Neutrophil (primary cell): ENCODE measurements around the gene CSRP1.
A peak's percentile ranks its signal among the peaks of the same experiment; 100 is the strongest.

Source experiments
- H3K27ac ChIP-seq: fragments of 200-600 bp; sonication (generic); 2 replicates; pipeline ENCODE4 v1.5.1; 2016; ENCODE audit warnings: mild to moderate bottlenecking, moderate library complexity
- H3K27me3 ChIP-seq: fragments of 200-600 bp; sonication (generic); 2 replicates; pipeline ENCODE4 v1.6.0; 2016; ENCODE audit warnings: mild to moderate bottlenecking
- H3K36me3 ChIP-seq: fragments of 200-600 bp; sonication (generic); 2 replicates; pipeline ENCODE4 v1.5.1; 2017
- H3K4me1 ChIP-seq, 2 experiments: fragments of 200-600 bp in 1 of 2; sonication (generic) in 1 of 2; 1 replicate in 1 of 2; 2 replicates in 1 of 2; pipeline versions ENCODE4 v1.5.1 to v1.6.1; 2013 to 2016; ENCODE audit warnings: low read depth in 1 of 2, low read length in 1 of 2, mild to moderate bottlenecking in 1 of 2, moderate library complexity in 1 of 2; ENCODE audit not compliant: control insufficient read depth in 1 of 2, insufficient read depth in 1 of 2
- H3K4me3 ChIP-seq, 2 experiments: fragments of 200-600 bp in 1 of 2; sonication (generic) in 1 of 2; 1 replicate in 1 of 2; 2 replicates in 1 of 2; pipeline ENCODE4 v1.5.1; 2013 to 2016; ENCODE audit warnings: low read depth in 1 of 2, low read length in 1 of 2, mild to moderate bottlenecking in 1 of 2, moderate library complexity in 1 of 2
- H3K9me3 ChIP-seq: fragments of 200-600 bp; sonication (generic); 2 replicates; pipeline ENCODE4 v1.5.1; 2016
- TF ChIP-seq, protein P1 (sequence below): fragments of 200-600 bp; sonication (generic); IDR thresholded peaks from 2 replicates; pipeline ENCODE4 v1.5.1; 2016; ENCODE audit warnings: antibody characterized with exemption

CSRP1 gene

DNA sequence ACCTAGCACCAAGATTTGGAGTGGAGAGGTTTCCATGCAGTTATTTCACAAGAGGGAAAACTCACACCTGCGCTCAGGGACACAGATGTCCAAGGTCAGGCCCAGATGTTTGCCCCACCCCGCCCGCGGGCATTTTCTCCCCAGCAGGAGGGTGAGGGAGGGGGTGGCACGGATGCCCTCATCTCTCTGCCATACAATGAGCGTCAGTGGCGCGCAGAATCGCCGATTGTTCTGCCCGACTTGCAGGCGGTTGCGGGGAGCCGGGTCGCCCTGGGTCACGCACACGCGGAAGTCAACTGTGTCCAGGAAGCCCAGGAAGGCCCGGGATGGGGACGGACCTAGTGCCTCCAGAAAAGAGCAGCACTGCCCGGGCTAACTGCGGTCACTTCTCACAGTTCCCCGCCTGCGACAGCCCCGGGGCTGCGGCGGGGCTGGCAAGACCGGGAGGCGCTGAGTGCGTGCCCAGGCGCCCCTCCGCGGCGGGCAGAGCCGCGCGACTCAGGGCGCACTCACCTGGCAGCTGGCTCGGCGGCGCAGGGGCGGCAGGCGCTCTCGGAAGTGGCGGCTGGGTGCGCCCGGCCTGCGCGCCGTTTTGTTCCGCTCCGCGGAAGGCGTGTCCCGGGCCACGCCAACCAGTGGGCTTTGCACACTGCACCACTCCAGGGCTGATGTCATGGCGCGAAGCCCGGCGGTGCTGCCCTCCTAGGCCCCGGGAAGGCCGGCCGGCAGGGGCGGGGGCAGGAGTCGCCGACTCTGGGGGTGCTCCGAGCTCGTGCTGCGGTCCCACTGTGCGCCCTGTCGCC is at the start of gene CSRP1:
Gene CSRP1 (minus strand): TSS at position 567 of the 803 bp plus-strand sequence. CDS start 10,820 bp downstream, outside the sequence.
- H3K4me1 ChIP-seq = peaks cover 43 to 56% of the 10 kb centered on the region in 2 experiments
- no peaks in the 10 kb centered on the region for H3K36me3 ChIP-seq
- TF ChIP-seq, protein P1, sequence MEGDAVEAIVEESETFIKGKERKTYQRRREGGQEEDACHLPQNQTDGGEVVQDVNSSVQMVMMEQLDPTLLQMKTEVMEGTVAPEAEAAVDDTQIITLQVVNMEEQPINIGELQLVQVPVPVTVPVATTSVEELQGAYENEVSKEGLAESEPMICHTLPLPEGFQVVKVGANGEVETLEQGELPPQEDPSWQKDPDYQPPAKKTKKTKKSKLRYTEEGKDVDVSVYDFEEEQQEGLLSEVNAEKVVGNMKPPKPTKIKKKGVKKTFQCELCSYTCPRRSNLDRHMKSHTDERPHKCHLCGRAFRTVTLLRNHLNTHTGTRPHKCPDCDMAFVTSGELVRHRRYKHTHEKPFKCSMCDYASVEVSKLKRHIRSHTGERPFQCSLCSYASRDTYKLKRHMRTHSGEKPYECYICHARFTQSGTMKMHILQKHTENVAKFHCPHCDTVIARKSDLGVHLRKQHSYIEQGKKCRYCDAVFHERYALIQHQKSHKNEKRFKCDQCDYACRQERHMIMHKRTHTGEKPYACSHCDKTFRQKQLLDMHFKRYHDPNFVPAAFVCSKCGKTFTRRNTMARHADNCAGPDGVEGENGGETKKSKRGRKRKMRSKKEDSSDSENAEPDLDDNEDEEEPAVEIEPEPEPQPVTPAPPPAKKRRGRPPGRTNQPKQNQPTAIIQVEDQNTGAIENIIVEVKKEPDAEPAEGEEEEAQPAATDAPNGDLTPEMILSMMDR = no peak
- H3K9me3 ChIP-seq = no peaks in the 10 kb centered on the region
- peak within 1 kb of the TSS; percentile 63 to 70 for H3K4me3 ChIP-seq
- no peaks in the 10 kb centered on the region for H3K27me3 ChIP-seq
- peak within 1 kb of the TSS; percentile 82 for H3K27ac ChIP-seq

DNA sequence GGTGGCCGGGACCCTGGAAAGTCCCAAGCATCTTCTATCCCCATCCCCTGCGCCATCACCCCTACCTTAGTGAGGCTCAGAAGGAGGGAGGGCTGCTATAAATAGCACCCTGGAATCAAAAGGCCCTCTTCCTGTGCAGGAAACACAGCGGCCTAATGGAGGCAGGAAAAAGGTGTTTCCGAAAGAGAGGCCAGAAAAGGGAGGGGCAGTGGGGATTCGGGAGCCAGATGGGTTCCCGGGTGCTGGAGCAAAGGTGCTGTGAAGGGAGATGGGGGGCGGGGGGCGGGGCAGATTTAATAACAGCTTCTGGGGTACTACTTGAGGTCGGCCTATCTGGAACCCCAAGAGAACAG is 48.6 kb upstream of the CSRP1 start:
- Histone ChIP-seq H3K4me3 (no peak overlapping the region), H3K36me3 (no peaks in the 10 kb centered on the region), H3K27ac (no peak overlapping the region), H3K9me3 (no peaks in the 10 kb centered on the region), H3K27me3 (no peaks in the 10 kb centered on the region), H3K4me1 (peaks cover 0 to 5% of the 10 kb centered on the region in 2 experiments)
- TF ChIP-seq, protein P1 = no peak

DNA sequence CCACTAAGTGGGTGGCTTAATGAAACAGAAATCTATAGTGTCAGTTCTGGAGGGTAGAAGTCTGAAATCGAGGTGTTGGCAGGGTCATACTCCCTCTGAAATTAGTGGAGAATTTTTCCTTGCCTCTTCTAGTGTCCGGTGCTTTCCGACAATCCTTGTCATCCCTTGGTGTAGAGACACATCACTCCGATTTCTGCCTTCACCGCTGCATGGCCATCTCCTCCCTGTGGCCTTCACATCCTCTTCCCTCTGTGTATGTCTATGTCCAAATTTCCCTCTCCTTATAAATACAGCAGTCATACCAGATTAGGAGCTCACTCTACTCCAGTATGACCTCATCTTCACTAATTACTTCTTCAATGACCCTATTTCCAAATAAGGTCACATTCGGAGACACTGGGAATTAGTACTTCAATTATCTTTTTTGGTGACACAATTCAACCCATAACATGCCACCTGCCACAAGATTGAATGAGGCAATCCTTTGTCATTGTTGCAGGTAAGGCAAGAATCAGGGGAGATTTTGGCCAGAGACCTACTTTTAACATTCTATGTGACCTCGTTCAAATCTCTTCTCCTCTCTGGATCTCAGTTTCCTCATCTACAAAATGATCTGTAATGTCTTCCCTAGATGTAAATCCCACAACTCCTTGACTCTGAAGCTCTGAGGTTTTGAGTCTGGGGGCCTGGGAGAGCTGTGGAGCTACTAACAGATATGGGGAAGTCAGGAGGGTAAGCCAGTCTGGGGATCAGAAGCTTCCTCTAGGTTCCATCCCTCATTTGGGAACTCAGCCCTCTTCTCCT is 48.1 kb upstream of the CSRP1 start:
- Histone ChIP-seq H3K27me3 (no peaks in the 10 kb centered on the region), H3K4me3 (no peak overlapping the region), H3K4me1 (peaks cover 0 to 5% of the 10 kb centered on the region in 2 experiments), H3K36me3 (no peaks in the 10 kb centered on the region), H3K27ac (no peak overlapping the region), H3K9me3 (no peaks in the 10 kb centered on the region)
- TF ChIP-seq, protein P1 = no peak

DNA sequence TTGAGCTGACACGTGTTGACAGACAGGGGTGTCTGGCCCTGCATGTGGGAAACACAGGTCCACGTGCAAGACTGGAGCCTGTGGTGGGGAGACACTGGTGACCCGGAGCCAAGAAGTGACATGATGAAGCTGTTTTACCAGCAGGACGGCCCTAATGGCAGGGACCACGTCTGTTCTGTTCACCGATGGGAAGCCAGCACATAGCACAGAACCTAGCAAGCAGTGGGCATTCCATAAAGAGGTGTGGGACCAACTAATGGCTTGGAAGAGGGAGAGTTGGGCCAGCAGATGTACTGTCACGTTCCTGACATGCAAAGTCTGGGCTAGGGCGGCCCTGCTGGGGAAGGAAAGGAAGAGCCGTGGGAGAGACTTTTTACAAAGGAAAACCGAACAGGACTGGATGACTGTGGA is 47.3 kb upstream of the CSRP1 start:
- Histone ChIP-seq H3K4me1 (no peaks in the 10 kb centered on the region), H3K36me3 (no peaks in the 10 kb centered on the region), H3K4me3 (no peak overlapping the region), H3K27me3 (no peaks in the 10 kb centered on the region), H3K27ac (no peak overlapping the region), H3K9me3 (no peaks in the 10 kb centered on the region)
- TF ChIP-seq, protein P1 = no peak

DNA sequence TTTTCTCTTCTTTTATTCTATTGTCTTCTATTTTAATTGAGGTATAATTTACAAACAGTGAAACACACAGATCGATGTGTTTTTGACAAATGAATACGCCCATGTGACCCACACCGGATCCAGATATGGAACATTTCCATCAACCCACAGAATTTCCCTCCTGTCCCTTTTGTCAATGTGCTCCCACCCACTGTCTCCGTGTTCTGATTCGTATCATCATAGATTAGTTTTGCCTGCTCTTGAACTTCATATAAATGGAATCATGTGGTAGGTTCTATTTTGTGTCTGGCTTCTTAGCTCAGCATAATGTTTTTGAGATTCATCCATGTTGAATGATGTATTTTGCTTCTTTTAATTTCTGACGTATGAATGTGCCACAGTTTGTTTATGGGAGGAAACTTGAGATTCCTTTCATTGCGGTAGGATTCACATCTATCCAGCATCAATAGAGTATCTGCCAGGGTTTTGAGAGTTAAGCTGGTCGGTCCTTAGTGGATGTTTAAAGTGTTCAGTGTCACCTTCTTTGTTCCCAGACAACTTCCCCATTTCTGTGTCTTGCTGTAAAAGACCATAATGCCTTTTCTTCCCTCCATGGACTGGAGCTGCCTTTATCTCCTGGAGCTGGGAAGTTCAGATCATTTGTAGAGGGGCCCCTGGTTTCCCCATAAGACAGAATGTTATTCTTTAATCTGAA is 46.7 kb upstream of the CSRP1 start:
- Histone ChIP-seq H3K4me3 (no peak overlapping the region), H3K36me3 (no peaks in the 10 kb centered on the region), H3K9me3 (no peaks in the 10 kb centered on the region), H3K27ac (no peak overlapping the region), H3K27me3 (no peaks in the 10 kb centered on the region), H3K4me1 (no peaks in the 10 kb centered on the region)
- TF ChIP-seq, protein P1 = no peak
